ENCODE data around the gene AFG3L2.

DNA sequence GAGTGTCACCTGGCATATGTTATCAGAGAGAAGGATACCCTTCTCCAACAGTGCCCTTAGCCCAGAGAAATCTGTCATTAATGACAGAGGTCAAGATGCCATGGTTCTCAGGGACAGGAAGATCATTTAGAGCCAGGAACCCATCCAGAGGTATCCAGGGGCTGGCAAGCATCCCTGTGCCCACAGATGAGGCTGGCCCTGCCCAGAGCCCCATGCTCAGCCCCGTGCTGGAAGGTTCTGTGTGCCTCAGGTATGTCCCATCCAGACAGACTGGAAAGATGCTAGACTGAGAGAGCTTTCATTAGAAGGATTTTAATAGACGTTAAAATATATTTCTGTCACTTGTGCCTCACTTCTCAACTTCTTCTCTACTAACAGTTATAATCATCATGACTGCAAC is 77.2 kb downstream of the AFG3L2 start:
- TF ChIP-seq, protein P1, sequence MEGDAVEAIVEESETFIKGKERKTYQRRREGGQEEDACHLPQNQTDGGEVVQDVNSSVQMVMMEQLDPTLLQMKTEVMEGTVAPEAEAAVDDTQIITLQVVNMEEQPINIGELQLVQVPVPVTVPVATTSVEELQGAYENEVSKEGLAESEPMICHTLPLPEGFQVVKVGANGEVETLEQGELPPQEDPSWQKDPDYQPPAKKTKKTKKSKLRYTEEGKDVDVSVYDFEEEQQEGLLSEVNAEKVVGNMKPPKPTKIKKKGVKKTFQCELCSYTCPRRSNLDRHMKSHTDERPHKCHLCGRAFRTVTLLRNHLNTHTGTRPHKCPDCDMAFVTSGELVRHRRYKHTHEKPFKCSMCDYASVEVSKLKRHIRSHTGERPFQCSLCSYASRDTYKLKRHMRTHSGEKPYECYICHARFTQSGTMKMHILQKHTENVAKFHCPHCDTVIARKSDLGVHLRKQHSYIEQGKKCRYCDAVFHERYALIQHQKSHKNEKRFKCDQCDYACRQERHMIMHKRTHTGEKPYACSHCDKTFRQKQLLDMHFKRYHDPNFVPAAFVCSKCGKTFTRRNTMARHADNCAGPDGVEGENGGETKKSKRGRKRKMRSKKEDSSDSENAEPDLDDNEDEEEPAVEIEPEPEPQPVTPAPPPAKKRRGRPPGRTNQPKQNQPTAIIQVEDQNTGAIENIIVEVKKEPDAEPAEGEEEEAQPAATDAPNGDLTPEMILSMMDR (IDR thresholded peaks at IDR 0.05) = no peak
- TF ChIP-seq EZH2phosphoT487 (IDR thresholded peaks at IDR 0.05) = no peak

Measured in neural progenitor cell (in vitro differentiated cells).